ENCODE data around the gene FSCB. TPM values are rescaled to one million over a fixed set of nuclear protein-coding genes. Genes with fewer than 3 reads are reported as not detected.

FSCB gene
- total and polyA plus RNA-seq, 2 experiments from 2014 or later, result 0.07 TPM; not detected in 1

GRCh38 chr14:44468771-44469170, 38.3 kb downstream of the FSCB start:
- Histone ChIP-seq H3F3A (replicated peaks; ENCODE audit: low read depth) (no peaks in the 10 kb centered on the region), H3K27me3 (ENCODE audit: insufficient read depth) (no peaks in the 10 kb centered on the region), H3K4me3 (no peak overlapping the region), H3K4me1 (ENCODE audit: insufficient read depth) (no peaks in the 10 kb centered on the region), H3K36me3 (ENCODE audit: insufficient read depth) (no peaks in the 10 kb centered on the region), H3K9me2 (ENCODE audit: insufficient read depth) (no peaks in the 10 kb centered on the region), H4K20me1 (replicated peaks; ENCODE audit: insufficient read depth) (no peaks in the 10 kb centered on the region), H3K4me2 (no peak overlapping the region), H3K79me2 (replicated peaks; ENCODE audit: insufficient read depth) (no peaks in the 10 kb centered on the region), H2AFZ (no peak overlapping the region), H3K27ac (ENCODE audit: low read depth) (no peak overlapping the region)
- TF ChIP-seq, protein P1, sequence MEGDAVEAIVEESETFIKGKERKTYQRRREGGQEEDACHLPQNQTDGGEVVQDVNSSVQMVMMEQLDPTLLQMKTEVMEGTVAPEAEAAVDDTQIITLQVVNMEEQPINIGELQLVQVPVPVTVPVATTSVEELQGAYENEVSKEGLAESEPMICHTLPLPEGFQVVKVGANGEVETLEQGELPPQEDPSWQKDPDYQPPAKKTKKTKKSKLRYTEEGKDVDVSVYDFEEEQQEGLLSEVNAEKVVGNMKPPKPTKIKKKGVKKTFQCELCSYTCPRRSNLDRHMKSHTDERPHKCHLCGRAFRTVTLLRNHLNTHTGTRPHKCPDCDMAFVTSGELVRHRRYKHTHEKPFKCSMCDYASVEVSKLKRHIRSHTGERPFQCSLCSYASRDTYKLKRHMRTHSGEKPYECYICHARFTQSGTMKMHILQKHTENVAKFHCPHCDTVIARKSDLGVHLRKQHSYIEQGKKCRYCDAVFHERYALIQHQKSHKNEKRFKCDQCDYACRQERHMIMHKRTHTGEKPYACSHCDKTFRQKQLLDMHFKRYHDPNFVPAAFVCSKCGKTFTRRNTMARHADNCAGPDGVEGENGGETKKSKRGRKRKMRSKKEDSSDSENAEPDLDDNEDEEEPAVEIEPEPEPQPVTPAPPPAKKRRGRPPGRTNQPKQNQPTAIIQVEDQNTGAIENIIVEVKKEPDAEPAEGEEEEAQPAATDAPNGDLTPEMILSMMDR (conservative IDR thresholded peaks at IDR 0.05; ENCODE audit: low read depth in 2 of 2), result no peak
- no peak for TF ChIP-seq ZNF462 (CRISPR knock-in tag; IDR thresholded peaks at IDR 0.05)
- no peak for TF ChIP-seq POLR2AphosphoS5 (IDR thresholded peaks at IDR 0.05; ENCODE audit: low read depth)
- no peak for TF ChIP-seq EZH2 (IDR thresholded peaks at IDR 0.05; ENCODE audit: low read depth, unreplicated experiment)
- TF ChIP-seq, protein P2, sequence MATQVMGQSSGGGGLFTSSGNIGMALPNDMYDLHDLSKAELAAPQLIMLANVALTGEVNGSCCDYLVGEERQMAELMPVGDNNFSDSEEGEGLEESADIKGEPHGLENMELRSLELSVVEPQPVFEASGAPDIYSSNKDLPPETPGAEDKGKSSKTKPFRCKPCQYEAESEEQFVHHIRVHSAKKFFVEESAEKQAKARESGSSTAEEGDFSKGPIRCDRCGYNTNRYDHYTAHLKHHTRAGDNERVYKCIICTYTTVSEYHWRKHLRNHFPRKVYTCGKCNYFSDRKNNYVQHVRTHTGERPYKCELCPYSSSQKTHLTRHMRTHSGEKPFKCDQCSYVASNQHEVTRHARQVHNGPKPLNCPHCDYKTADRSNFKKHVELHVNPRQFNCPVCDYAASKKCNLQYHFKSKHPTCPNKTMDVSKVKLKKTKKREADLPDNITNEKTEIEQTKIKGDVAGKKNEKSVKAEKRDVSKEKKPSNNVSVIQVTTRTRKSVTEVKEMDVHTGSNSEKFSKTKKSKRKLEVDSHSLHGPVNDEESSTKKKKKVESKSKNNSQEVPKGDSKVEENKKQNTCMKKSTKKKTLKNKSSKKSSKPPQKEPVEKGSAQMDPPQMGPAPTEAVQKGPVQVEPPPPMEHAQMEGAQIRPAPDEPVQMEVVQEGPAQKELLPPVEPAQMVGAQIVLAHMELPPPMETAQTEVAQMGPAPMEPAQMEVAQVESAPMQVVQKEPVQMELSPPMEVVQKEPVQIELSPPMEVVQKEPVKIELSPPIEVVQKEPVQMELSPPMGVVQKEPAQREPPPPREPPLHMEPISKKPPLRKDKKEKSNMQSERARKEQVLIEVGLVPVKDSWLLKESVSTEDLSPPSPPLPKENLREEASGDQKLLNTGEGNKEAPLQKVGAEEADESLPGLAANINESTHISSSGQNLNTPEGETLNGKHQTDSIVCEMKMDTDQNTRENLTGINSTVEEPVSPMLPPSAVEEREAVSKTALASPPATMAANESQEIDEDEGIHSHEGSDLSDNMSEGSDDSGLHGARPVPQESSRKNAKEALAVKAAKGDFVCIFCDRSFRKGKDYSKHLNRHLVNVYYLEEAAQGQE (IDR thresholded peaks at IDR 0.05; ENCODE audit: unreplicated experiment), result no peak
- TF ChIP-seq EZH2phosphoT487 (IDR thresholded peaks at IDR 0.05; ENCODE audit: unreplicated experiment), result no peak
- no peak for TF ChIP-seq ZNF331 (CRISPR knock-in tag; IDR thresholded peaks at IDR 0.05; ENCODE audit: low read depth)
- no peak for TF ChIP-seq CREB1 (CRISPR knock-in tag; IDR thresholded peaks at IDR 0.05; ENCODE audit: low read depth)
- no peak for TF ChIP-seq JUNB (IDR thresholded peaks at IDR 0.05; ENCODE audit: unreplicated experiment)
- TF ChIP-seq STAT1 (IDR thresholded peaks at IDR 0.05; ENCODE audit: unreplicated experiment), result no peak
- TF ChIP-seq NANOG (IDR thresholded peaks at IDR 0.05; ENCODE audit: borderline replicate concordance), result no peak
- TF ChIP-seq ZNF114 (CRISPR knock-in tag; IDR thresholded peaks at IDR 0.05), result no peak
- Mint-ChIP-seq H3K36me3 (ENCODE audit: low read depth) (no peaks in the 10 kb centered on the region), H3K9me3 (peaks cover 7% of the 10 kb centered on the region; the same call in 2 of the 3 replicates), H3K4me3 (no peak overlapping the region), H3K27ac (no peak overlapping the region), H3K27me3 (ENCODE audit: insufficient read depth, low read depth, poor library complexity) (no peaks in the 10 kb centered on the region), H3K4me1 (no peaks in the 10 kb centered on the region)
- ATAC-seq (no peak), DNase-seq (ENCODE audit: low spot score) (no peak)

All from GM23338 (cell line).